Suprapubic skin (tissue), 4 donors: ENCODE results near the gene EPB41. TPM values are rescaled to one million over a fixed set of nuclear protein-coding genes. Genes with fewer than 3 reads are reported as not detected.
"Not testable (repeated sequence)": the region's sequence is repeated elsewhere in the genome, so short reads cannot be mapped to it uniquely, and the experiment has no call there.

Experiments
- DNase-seq, 2 donors: peaks; one replicate each; pipeline ENCODE4 v3.0.0-alpha.2; 2019; ENCODE audit warnings: low spot score in 2 of 2
- H3K27ac ChIP-seq: fragments of 200-600 bp; sonication (generic); one replicate; pipeline ENCODE4 v1.5.1; 2019
- H3K27me3 ChIP-seq: fragments of 200-600 bp; sonication (generic); one replicate; pipeline ENCODE4 v1.5.1; 2019
- H3K36me3 ChIP-seq: fragments of 200-600 bp; sonication (generic); one replicate; pipeline ENCODE4 v1.5.1; 2019
- H3K4me1 ChIP-seq: fragments of 200-600 bp; sonication (generic); one replicate; pipeline ENCODE4 v1.5.1; 2019
- H3K4me3 ChIP-seq: fragments of 200-600 bp; sonication (generic); one replicate; pipeline ENCODE4 v1.5.1; 2019; ENCODE audit warnings: mild to moderate bottlenecking
- H3K9me3 ChIP-seq: fragments of 200-600 bp; sonication (generic); one replicate; pipeline ENCODE4 v1.5.1; 2019
- CTCF ChIP-seq, 2 donors: fragments of 200-600 bp in 1 of 2; fragments of 450-650 bp in 1 of 2; sonication (generic) in 1 of 2; IDR thresholded peaks; one replicate each; pipeline ENCODE4 v1.5.1; 2016 to 2019; ENCODE audit warnings: antibody characterized with exemption in 2 of 2, mild to moderate bottlenecking in 1 of 2, moderate library complexity in 1 of 2
- EP300 ChIP-seq: sonication (generic); formaldehyde crosslinking; IDR thresholded peaks from one replicate; pipeline ENCODE4 v1.6.1; 2017; ENCODE audit warnings: antibody characterized with exemption
- POLR2A ChIP-seq, 2 donors: fragments of 450-650 bp; IDR thresholded peaks; one replicate each; pipeline ENCODE4 v1.6.1; 2017; ENCODE audit warnings: antibody characterized with exemption in 2 of 2, mild to moderate bottlenecking in 2 of 2, moderate library complexity in 2 of 2
- POLR2AphosphoS5 ChIP-seq, 3 donors: sonication (generic); formaldehyde crosslinking; IDR thresholded peaks; one replicate each; pipeline ENCODE4 v1.6.1; 2017; ENCODE audit warnings: antibody characterized with exemption in 3 of 3
- WGBS: methylation state at CpG from one replicate; pipeline ENCODE4 v1.1.5; 2018; 5-methylcytosine and 5-hydroxymethylcytosine counted together
- total RNA-seq, 4 donors: library from RNA; depleted of rRNA; stranded (reverse); fragments of >200 nt; gene quantifications; one replicate each; pipeline ENCODE4 v1.1.0, GENCODE V29; 2016

Gene EPB41
- total RNA-seq, 4 donors from 2014 or later = 45.7 to 79.5 (median 67.1) TPM

GRCh38 chr1:29056256-29056655 lies 141.9 kb downstream of the EPB41 start:
- TF ChIP-seq EP300 (no peak), CTCF (IDR thresholded peaks at IDR 0.05) (no peak), POLR2AphosphoS5 (IDR thresholded peaks at IDR 0.05) (no peak), POLR2A (IDR thresholded peaks at IDR 0.05) (no peak)
- no peak overlapping the region for H3K4me3 ChIP-seq
- no peak overlapping the region for H3K27ac ChIP-seq
- peaks cover 13% of the 10 kb centered on the region for H3K36me3 ChIP-seq
- no peaks in the 10 kb centered on the region for H3K4me1 ChIP-seq
- DNase-seq = no peak
- WGBS = 93% methylated on average over 4 of the region's 4 CpGs
- H3K9me3 ChIP-seq = no peaks in the 10 kb centered on the region
- no peaks in the 10 kb centered on the region for H3K27me3 ChIP-seq

GRCh38 chr1:29057700-29058099 lies 143.3 kb downstream of the EPB41 start:
- H3K4me1 ChIP-seq = no peaks in the 10 kb centered on the region
- H3K27me3 ChIP-seq = no peaks in the 10 kb centered on the region
- no peak for DNase-seq
- H3K36me3 ChIP-seq = peaks cover 13% of the 10 kb centered on the region
- no peak for TF ChIP-seq POLR2AphosphoS5 (IDR thresholded peaks at IDR 0.05)
- no peak for TF ChIP-seq CTCF (IDR thresholded peaks at IDR 0.05)
- TF ChIP-seq POLR2A (IDR thresholded peaks at IDR 0.05) = no peak
- TF ChIP-seq EP300 = no peak
- no peaks in the 10 kb centered on the region for H3K9me3 ChIP-seq
- no peak overlapping the region for H3K27ac ChIP-seq
- H3K4me3 ChIP-seq = no peak overlapping the region

GRCh38 chr1:29062157-29062942 lies 148.0 kb downstream of the EPB41 start:
- H3K36me3 ChIP-seq = peaks cover 9% of the 10 kb centered on the region
- no peaks in the 10 kb centered on the region for H3K9me3 ChIP-seq
- no peak for TF ChIP-seq CTCF (IDR thresholded peaks at IDR 0.05)
- H3K4me1 ChIP-seq = no peaks in the 10 kb centered on the region
- no peak overlapping the region for H3K4me3 ChIP-seq
- H3K27me3 ChIP-seq = no peaks in the 10 kb centered on the region
- no peak overlapping the region for H3K27ac ChIP-seq
- WGBS = 70% methylated on average over 4 of the region's 4 CpGs
- DNase-seq = no peak

- TF ChIP-seq CTCF (IDR thresholded peaks at IDR 0.05) (no peak), POLR2A (IDR thresholded peaks at IDR 0.05) (no peak), EP300 (no peak), POLR2AphosphoS5 (IDR thresholded peaks at IDR 0.05) (no peak)
- Histone ChIP-seq H3K27ac (no peak overlapping the region), H3K36me3 (peaks cover 9% of the 10 kb centered on the region), H3K4me3 (no peak overlapping the region), H3K9me3 (no peaks in the 10 kb centered on the region), H3K4me1 (no peaks in the 10 kb centered on the region), H3K27me3 (no peaks in the 10 kb centered on the region)
- no peak for DNase-seq
- 88% methylated on average over 1 of the region's 1 CpG for WGBS
Observed at GRCh38 chr1:29064064-29064463, 149.7 kb downstream of the EPB41 start.

GRCh38 chr1:29077155-29077554 lies 162.8 kb downstream of the EPB41 start:
- Histone ChIP-seq H3K9me3 (no peaks in the 10 kb centered on the region), H3K36me3 (peaks cover 3% of the 10 kb centered on the region), H3K27me3 (no peaks in the 10 kb centered on the region), H3K4me1 (no peaks in the 10 kb centered on the region), H3K27ac (no peak overlapping the region), H3K4me3 (no peak overlapping the region)
- WGBS = 99% methylated on average over 2 of the region's 2 CpGs
- TF ChIP-seq CTCF (IDR thresholded peaks at IDR 0.05) (no peak), EP300 (no peak), POLR2AphosphoS5 (IDR thresholded peaks at IDR 0.05) (no peak), POLR2A (IDR thresholded peaks at IDR 0.05) (no peak)
- DNase-seq = no peak

- 93% methylated on average over 16 of the region's 16 CpGs for WGBS
- H3K9me3 ChIP-seq, H3K36me3 ChIP-seq, H3K27ac ChIP-seq, H3K4me3 ChIP-seq, DNase-seq, H3K27me3 ChIP-seq, H3K4me1 ChIP-seq: not testable (repeated sequence)
Observed at GRCh38 chr1:29079916-29080629, 165.7 kb downstream of the EPB41 start.
